SK-N-SH (cell line): ENCODE results near the gene OXCT1.
A peak's percentile ranks its signal among the peaks of the same experiment; 100 is the strongest.

ENCODE experiments used
- TF ChIP-seq, protein P1 (sequence below): fragments of 200-600 bp; sonication (generic); IDR thresholded peaks from 2 replicates; pipeline ENCODE4 v1.6.1; 2017; ENCODE audit warnings: antibody characterized with exemption, mild to moderate bottlenecking, moderate library complexity
- TF ChIP-seq, protein P2 (sequence below): IDR thresholded peaks from 2 replicates; pipeline ENCODE4; 2012

DNA sequence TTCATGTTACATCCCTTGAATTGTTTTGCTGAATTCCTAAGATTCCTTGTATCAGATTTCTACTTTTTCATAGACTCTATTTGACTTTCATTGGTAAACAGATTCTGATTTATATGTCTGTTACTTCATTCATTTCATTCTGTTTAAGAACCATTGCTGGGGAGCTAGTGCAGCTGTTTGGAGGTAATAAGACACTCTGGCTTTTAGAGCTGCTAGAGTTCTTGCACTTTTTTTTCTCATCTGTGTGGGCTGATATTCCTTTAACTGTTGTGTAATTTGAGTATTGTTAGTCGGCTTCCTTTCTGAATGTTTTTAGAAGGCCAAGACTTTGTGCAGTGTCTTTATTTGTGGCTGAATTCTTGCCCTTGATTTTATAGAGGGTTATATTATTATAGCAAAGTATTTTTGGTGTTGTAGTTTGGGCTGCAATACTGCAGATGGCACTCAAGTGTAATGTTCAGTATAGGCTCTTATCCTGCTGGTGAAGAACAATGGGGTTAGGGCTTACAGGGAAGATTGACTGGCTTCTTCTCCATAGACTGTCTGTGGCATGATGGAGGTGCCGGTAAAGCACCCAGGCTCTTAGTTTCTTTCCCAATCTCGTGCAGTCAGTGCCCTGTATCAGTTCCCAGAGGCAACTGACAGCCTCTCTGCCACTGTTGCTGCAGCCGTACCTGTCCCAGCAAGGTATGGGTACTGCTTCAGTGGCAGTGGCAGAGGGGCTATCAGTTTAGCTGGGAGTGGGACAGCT, 162.2 kb downstream of the OXCT1 start:
- TF ChIP-seq, protein P1, sequence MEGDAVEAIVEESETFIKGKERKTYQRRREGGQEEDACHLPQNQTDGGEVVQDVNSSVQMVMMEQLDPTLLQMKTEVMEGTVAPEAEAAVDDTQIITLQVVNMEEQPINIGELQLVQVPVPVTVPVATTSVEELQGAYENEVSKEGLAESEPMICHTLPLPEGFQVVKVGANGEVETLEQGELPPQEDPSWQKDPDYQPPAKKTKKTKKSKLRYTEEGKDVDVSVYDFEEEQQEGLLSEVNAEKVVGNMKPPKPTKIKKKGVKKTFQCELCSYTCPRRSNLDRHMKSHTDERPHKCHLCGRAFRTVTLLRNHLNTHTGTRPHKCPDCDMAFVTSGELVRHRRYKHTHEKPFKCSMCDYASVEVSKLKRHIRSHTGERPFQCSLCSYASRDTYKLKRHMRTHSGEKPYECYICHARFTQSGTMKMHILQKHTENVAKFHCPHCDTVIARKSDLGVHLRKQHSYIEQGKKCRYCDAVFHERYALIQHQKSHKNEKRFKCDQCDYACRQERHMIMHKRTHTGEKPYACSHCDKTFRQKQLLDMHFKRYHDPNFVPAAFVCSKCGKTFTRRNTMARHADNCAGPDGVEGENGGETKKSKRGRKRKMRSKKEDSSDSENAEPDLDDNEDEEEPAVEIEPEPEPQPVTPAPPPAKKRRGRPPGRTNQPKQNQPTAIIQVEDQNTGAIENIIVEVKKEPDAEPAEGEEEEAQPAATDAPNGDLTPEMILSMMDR = peak; percentile 52
- TF ChIP-seq, protein P2, sequence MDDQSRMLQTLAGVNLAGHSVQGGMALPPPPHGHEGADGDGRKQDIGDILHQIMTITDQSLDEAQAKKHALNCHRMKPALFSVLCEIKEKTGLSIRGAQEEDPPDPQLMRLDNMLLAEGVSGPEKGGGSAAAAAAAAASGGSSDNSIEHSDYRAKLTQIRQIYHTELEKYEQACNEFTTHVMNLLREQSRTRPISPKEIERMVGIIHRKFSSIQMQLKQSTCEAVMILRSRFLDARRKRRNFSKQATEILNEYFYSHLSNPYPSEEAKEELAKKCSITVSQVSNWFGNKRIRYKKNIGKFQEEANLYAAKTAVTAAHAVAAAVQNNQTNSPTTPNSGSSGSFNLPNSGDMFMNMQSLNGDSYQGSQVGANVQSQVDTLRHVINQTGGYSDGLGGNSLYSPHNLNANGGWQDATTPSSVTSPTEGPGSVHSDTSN = no peak
